Astrocyte (in vitro differentiated cells and primary cell): ENCODE data around the gene ACTG1.

Source experiments
- CTCF ChIP-seq: IDR thresholded peaks from 2 replicates; pipeline ENCODE4 v1.5.1; 2011; ENCODE audit warnings: low read depth, mild to moderate bottlenecking, inconsistent platforms, low read length, moderate library complexity; ENCODE audit not compliant: insufficient read depth
- EZH2 ChIP-seq: IDR thresholded peaks from 2 replicates; pipeline ENCODE4 v1.6.1; 2012; ENCODE audit warnings: mild to moderate bottlenecking, low read length, inconsistent platforms; ENCODE audit not compliant: insufficient read depth

- TF ChIP-seq CTCF (no peak), EZH2 (no peak)
These were observed 28.5 kb upstream of the ACTG1 start for GRCh38 chr17:81541123-81541522.
